Upper lobe of left lung (tissue), 6 donors: Measurements from ENCODE around the gene CCDC14. TPM values are rescaled to one million over a fixed set of nuclear protein-coding genes. Genes with fewer than 3 reads are reported as not detected.

Experiments used
- ATAC-seq, 2 donors: fragments of 200-7000 bp; cut with Tn5 transposase; one replicate each; pipeline ENCODE4 v1.9.1; 2022; ENCODE audit warnings: mild to moderate bottlenecking in 2 of 2, moderate library complexity in 2 of 2; ENCODE audit not compliant: low FRiP score in 2 of 2
- DNase-seq, 2 donors: peaks; one replicate each; pipeline ENCODE4 v3.0.0-alpha.2; 2019 to 2020
- H3K27ac ChIP-seq, 4 donors: fragments of 200-600 bp; sonication (generic); one replicate each; pipeline ENCODE4 v1.5.1; 2016 to 2019
- H3K27me3 ChIP-seq, 4 donors: fragments of 200-600 bp; sonication (generic); one replicate each; pipeline ENCODE4 v1.5.1; 2017 to 2019
- H3K36me3 ChIP-seq, 4 donors: fragments of 200-600 bp; sonication (generic); one replicate each; pipeline ENCODE4 v1.5.1; 2016 to 2019
- H3K4me1 ChIP-seq, 4 donors: fragments of 200-600 bp; sonication (generic); one replicate each; pipeline ENCODE4 v1.5.1; 2018 to 2019
- H3K4me3 ChIP-seq, 4 donors: fragments of 200-600 bp; sonication (generic); one replicate each; pipeline ENCODE4 v1.5.1; 2017 to 2019; ENCODE audit warnings: mild to moderate bottlenecking in 2 of 4, moderate library complexity in 1 of 4
- H3K9me3 ChIP-seq, 4 donors: fragments of 200-600 bp; sonication (generic); one replicate each; pipeline ENCODE4 v1.5.1; 2018 to 2019
- EP300 ChIP-seq, 4 donors: sonication (generic); formaldehyde crosslinking; IDR thresholded peaks; one replicate each; pipeline ENCODE4 v1.5.1; 2017; ENCODE audit warnings: antibody characterized with exemption in 4 of 4, control low read depth in 2 of 4
- POLR2A ChIP-seq, 4 donors: fragments of 450-650 bp; IDR thresholded peaks; one replicate each; pipeline ENCODE4 v1.5.1; 2016 to 2017; ENCODE audit warnings: antibody characterized with exemption in 4 of 4, mild to moderate bottlenecking in 2 of 4
- POLR2AphosphoS5 ChIP-seq, 2 donors: sonication (generic); formaldehyde crosslinking; IDR thresholded peaks; one replicate each; pipeline ENCODE4 v1.5.1; 2017; ENCODE audit warnings: antibody characterized with exemption in 2 of 2
- WGBS, 2 donors: methylation state at CpG; one replicate each; pipeline ENCODE4 v1.1.5; 2017 to 2018; 5-methylcytosine and 5-hydroxymethylcytosine counted together
- total RNA-seq, 6 donors: library from RNA; depleted of rRNA in 4 of 6; stranded (reverse); fragments of >200 nt in 4 of 6; gene quantifications; one replicate each; pipeline versions ENCODE4 v1.1.0 to v1.2.1, GENCODE V29; 2016 to 2021
- TF ChIP-seq, protein P1 (sequence below), 6 experiments: fragments of 450-650 bp in 4 of 6; fragments of 200-600 bp in 2 of 6; sonication (generic) in 2 of 6; IDR thresholded peaks; one replicate each; pipeline ENCODE4 v1.5.1; 2016 to 2019; ENCODE audit warnings: antibody characterized with exemption in 6 of 6
- donor health status: DM: no; HTN: no; CAD: no; lungs with moderate emphysema.
- donor health status: DM: no; HTN: yes; CAD: no; lungs with severe emphysema.

CCDC14 gene
- total RNA-seq, 6 donors from 2014 or later: 23.3 to 149 (median 42.5) TPM

DNA sequence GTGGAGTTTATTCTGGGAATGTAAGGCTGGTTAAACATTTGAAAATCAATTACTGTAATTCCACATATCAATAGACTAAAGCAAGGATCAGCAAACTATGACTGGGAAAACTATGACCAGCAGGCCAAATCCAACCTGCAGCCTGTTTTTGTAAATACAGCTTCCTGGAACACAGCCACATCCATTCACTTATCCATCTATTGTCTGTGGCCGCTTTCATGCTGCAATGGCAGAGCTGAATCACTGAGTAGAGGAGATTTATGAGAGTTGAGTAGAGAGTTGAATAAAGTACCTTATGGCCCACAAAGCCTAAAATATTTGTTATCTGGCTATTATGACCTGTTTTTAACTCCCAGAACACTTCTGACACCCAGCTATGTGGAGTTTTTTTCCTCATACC lies 89.1 kb downstream of the CCDC14 start:
- no peaks in the 10 kb centered on the region for H3K4me1 ChIP-seq
- no peaks in the 10 kb centered on the region for H3K36me3 ChIP-seq
- no peak overlapping the region for H3K4me3 ChIP-seq
- no peaks in the 10 kb centered on the region for H3K27me3 ChIP-seq
- WGBS, 2 donors: 67 to 70% methylated on average over 1 of the region's 1 CpG
- H3K27ac ChIP-seq: no peak overlapping the region
- DNase-seq (no peak), ATAC-seq (no peak)
- TF ChIP-seq EP300 (IDR thresholded peaks at IDR 0.05) (no peak), POLR2AphosphoS5 (IDR thresholded peaks at IDR 0.05) (no peak)
- no peaks in the 10 kb centered on the region for H3K9me3 ChIP-seq

DNA sequence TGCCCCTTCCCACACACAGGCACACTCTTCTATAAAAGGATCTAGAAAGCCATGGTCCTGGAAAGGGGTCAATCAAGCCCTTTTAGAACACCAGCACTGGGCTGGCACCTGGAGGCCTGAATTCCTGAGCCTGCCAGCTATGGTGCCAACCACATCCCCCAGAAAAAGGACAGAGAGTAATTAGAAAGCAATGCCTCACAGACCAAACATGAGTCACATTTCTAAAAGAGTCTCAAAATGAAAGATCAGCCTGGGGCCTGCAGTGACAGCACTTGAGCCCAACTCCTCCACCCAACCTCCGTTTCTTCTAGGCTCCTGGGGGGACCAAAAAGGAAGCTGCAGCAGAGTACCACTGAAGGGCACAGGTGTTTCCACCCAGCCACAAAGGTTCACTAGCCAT lies 91.0 kb downstream of the CCDC14 start:
- H3K36me3 ChIP-seq: no peaks in the 10 kb centered on the region
- DNase-seq: no peak
- no peak overlapping the region for H3K27ac ChIP-seq
- H3K4me3 ChIP-seq: no peak overlapping the region
- WGBS, 2 donors: 93 to 100% methylated on average over 1 of the region's 1 CpG
- ATAC-seq: no peak
- no peaks in the 10 kb centered on the region for H3K4me1 ChIP-seq
- no peaks in the 10 kb centered on the region for H3K9me3 ChIP-seq
- no peaks in the 10 kb centered on the region for H3K27me3 ChIP-seq
- TF ChIP-seq POLR2AphosphoS5 (IDR thresholded peaks at IDR 0.05): no peak
- no peak for TF ChIP-seq EP300 (IDR thresholded peaks at IDR 0.05)
- no peak for TF ChIP-seq POLR2A (IDR thresholded peaks at IDR 0.05)
- TF ChIP-seq, protein P1, sequence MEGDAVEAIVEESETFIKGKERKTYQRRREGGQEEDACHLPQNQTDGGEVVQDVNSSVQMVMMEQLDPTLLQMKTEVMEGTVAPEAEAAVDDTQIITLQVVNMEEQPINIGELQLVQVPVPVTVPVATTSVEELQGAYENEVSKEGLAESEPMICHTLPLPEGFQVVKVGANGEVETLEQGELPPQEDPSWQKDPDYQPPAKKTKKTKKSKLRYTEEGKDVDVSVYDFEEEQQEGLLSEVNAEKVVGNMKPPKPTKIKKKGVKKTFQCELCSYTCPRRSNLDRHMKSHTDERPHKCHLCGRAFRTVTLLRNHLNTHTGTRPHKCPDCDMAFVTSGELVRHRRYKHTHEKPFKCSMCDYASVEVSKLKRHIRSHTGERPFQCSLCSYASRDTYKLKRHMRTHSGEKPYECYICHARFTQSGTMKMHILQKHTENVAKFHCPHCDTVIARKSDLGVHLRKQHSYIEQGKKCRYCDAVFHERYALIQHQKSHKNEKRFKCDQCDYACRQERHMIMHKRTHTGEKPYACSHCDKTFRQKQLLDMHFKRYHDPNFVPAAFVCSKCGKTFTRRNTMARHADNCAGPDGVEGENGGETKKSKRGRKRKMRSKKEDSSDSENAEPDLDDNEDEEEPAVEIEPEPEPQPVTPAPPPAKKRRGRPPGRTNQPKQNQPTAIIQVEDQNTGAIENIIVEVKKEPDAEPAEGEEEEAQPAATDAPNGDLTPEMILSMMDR (IDR thresholded peaks at IDR 0.05): no peak

- DNase-seq (no peak), ATAC-seq (no peak)
- Histone ChIP-seq H3K4me3 (no peak overlapping the region), H3K4me1 (no peaks in the 10 kb centered on the region), H3K27ac (no peak overlapping the region), H3K9me3 (no peaks in the 10 kb centered on the region), H3K36me3 (no peaks in the 10 kb centered on the region), H3K27me3 (no peaks in the 10 kb centered on the region)
- TF ChIP-seq POLR2A (IDR thresholded peaks at IDR 0.05): no peak
- no peak for TF ChIP-seq POLR2AphosphoS5 (IDR thresholded peaks at IDR 0.05)
- TF ChIP-seq, protein P1 (IDR thresholded peaks at IDR 0.05): no peak
- 63 to 78% methylated on average over 1 of the region's 1 CpG for WGBS, 2 donors
These were observed 91.9 kb downstream of the CCDC14 start for GRCh38 chr3:123869165-123869564.

DNA sequence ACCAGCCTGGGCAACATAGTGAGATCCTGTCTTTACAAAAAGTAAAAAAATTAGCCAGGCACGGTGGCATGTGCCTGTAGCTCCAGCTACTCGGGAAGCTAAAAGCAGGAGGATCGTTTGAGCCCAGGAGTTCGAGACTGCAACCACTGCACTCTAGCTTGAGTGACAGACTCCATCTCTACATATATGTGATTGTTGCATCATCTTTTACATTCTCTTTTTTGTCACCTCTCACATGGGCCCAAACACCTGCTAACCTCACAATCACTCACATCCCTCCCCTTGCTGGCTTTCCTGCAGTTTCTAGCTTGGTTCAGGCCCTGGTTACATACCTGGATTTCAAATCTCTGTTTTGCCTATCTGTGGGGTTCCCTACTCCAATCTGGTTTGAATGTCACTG lies 96.3 kb downstream of the CCDC14 start:
- no peaks in the 10 kb centered on the region for H3K9me3 ChIP-seq
- DNase-seq: no peak
- H3K4me3 ChIP-seq: no peak overlapping the region
- no peaks in the 10 kb centered on the region for H3K27me3 ChIP-seq
- 89 to 94% methylated on average over 4 of the region's 4 CpGs for WGBS, 2 donors
- no peak for TF ChIP-seq EP300 (IDR thresholded peaks at IDR 0.05)
- TF ChIP-seq, protein P1 (IDR thresholded peaks at IDR 0.05): no peak
- TF ChIP-seq POLR2AphosphoS5 (IDR thresholded peaks at IDR 0.05): no peak
- TF ChIP-seq POLR2A (IDR thresholded peaks at IDR 0.05): no peak
- ATAC-seq: no peak
- H3K4me1 ChIP-seq: no peaks in the 10 kb centered on the region
- H3K36me3 ChIP-seq: no peaks in the 10 kb centered on the region
- H3K27ac ChIP-seq: no peak overlapping the region

Other genes starting within 250 kb of the CCDC14 start
- 100 to 1,000 TPM; 105 to 378 (median 160) TPM for gene MYLK, start 76.9 kb downstream of the CCDC14 start, total RNA-seq
- not detected for gene ROPN1, start 30.9 kb upstream of the CCDC14 start, total RNA-seq
- gene KALRN, start 72.1 kb upstream of the CCDC14 start, total RNA-seq: 10 to 100 TPM; 17.3 to 25.1 (median 21.7) TPM